Upper lobe of right lung (tissue), 1 donor: Measurements from ENCODE around the gene ANO2. TPM values are rescaled to one million over a fixed set of nuclear protein-coding genes. Genes with fewer than 3 reads are reported as not detected.

ENCODE experiments used
- ATAC-seq: fragments of 200-7000 bp; cut with Tn5 transposase; one replicate; pipeline ENCODE4 v1.9.1; 2020; ENCODE audit warnings: mild to moderate bottlenecking, moderate library complexity
- DNase-seq: peaks from one replicate; pipeline ENCODE4 v3.0.0-alpha.2; 2020
- H3K27ac ChIP-seq: fragments of 200-600 bp; one replicate; pipeline ENCODE4 v1.8.0; 2022
- H3K27me3 ChIP-seq: fragments of 200-600 bp; one replicate; pipeline ENCODE4 v1.8.0; 2022; ENCODE audit warnings: mild to moderate bottlenecking
- H3K36me3 ChIP-seq: fragments of 200-600 bp; one replicate; pipeline ENCODE4 v1.8.0; 2022
- H3K4me1 ChIP-seq: fragments of 200-600 bp; one replicate; pipeline ENCODE4 v1.8.0; 2022
- H3K4me3 ChIP-seq: fragments of 200-600 bp; one replicate; pipeline ENCODE4 v1.8.0; 2022; ENCODE audit warnings: mild to moderate bottlenecking
- H3K9me3 ChIP-seq: fragments of 200-600 bp; one replicate; pipeline ENCODE4 v1.8.0; 2022
- CTCF ChIP-seq: fragments of 200-600 bp; IDR thresholded peaks from one replicate; pipeline ENCODE4 v1.8.0; 2022; ENCODE audit warnings: antibody characterized with exemption
- intact Hi-C: fragments of 100-400 bp; cut with DNase I; formaldehyde crosslinking; loops from one replicate; pipeline ENCODE4 v1.11.0; 2022
- total RNA-seq: library from RNA; stranded (reverse); fragmentation: NEBNext Ultra II Directional; extraction: Animal tissue kit (Norgen Biotek cat#: 25700); gene quantifications from one replicate; pipeline ENCODE4 v1.2.1, GENCODE V29; 2021
- donor health status: DM: no; HTN: yes; CAD: no; lungs with severe emphysema.

Gene ANO2
- total RNA-seq, 1 donor from 2014 or later, result 36.8 TPM

GRCh38 chr12:5628501-5628900 is 316.6 kb downstream of the ANO2 start:
- Histone ChIP-seq H3K4me1 (no peaks in the 10 kb centered on the region), H3K27ac (no peak overlapping the region), H3K36me3 (no peaks in the 10 kb centered on the region), H3K9me3 (no peaks in the 10 kb centered on the region), H3K27me3 (no peaks in the 10 kb centered on the region), H3K4me3 (no peak overlapping the region)
- DNase-seq (no peak), ATAC-seq (no peak)
- no peak for TF ChIP-seq CTCF
- intact Hi-C loops, result no loop called here

GRCh38 chr12:5627053-5627630 is 317.9 kb downstream of the ANO2 start:
- intact Hi-C loops, result no loop called here
- no peak for DNase-seq

GRCh38 chr12:5626151-5626550 is 318.9 kb downstream of the ANO2 start:
- no peak overlapping the region for H3K4me3 ChIP-seq
- no peaks in the 10 kb centered on the region for H3K36me3 ChIP-seq
- H3K4me1 ChIP-seq, result no peaks in the 10 kb centered on the region
- no peak for ATAC-seq
- no peaks in the 10 kb centered on the region for H3K9me3 ChIP-seq
- no peak for DNase-seq
- H3K27ac ChIP-seq, result no peak overlapping the region
- H3K27me3 ChIP-seq, result no peaks in the 10 kb centered on the region
- TF ChIP-seq CTCF, result no peak
- intact Hi-C loops, result no loop called here

More at GRCh38 chr12:5627053-5627630, 317.9 kb downstream of the ANO2 start:
- Histone ChIP-seq H3K9me3 (no peaks in the 10 kb centered on the region), H3K4me1 (no peaks in the 10 kb centered on the region), H3K4me3 (no peak overlapping the region), H3K36me3 (no peaks in the 10 kb centered on the region), H3K27me3 (no peaks in the 10 kb centered on the region), H3K27ac (no peak overlapping the region)
- ATAC-seq, result no peak
- no peak for TF ChIP-seq CTCF

GRCh38 chr12:5624486-5625272 is 320.4 kb downstream of the ANO2 start:
- ATAC-seq, result no peak

GRCh38 chr12:5623411-5623810 is 321.6 kb downstream of the ANO2 start:
- intact Hi-C loops, result no loop called here

More at GRCh38 chr12:5624486-5625272, 320.4 kb downstream of the ANO2 start:
- Histone ChIP-seq H3K27me3 (no peaks in the 10 kb centered on the region), H3K36me3 (no peaks in the 10 kb centered on the region), H3K4me3 (no peak overlapping the region), H3K4me1 (no peaks in the 10 kb centered on the region), H3K27ac (no peak overlapping the region), H3K9me3 (no peaks in the 10 kb centered on the region)
- TF ChIP-seq CTCF, result no peak
- intact Hi-C loops, result no loop called here
- no peak for DNase-seq

More at GRCh38 chr12:5623411-5623810, 321.6 kb downstream of the ANO2 start:
- Histone ChIP-seq H3K4me3 (no peak overlapping the region), H3K4me1 (no peaks in the 10 kb centered on the region), H3K9me3 (no peaks in the 10 kb centered on the region), H3K27me3 (no peaks in the 10 kb centered on the region), H3K36me3 (no peaks in the 10 kb centered on the region), H3K27ac (no peak overlapping the region)
- ATAC-seq (no peak), DNase-seq (no peak)
- TF ChIP-seq CTCF, result no peak
